WERI-Rb-1 (cell line): ENCODE results near the gene ABCB10.
"Not testable (repeated sequence)": the region's sequence is repeated elsewhere in the genome, so short reads cannot be mapped to it uniquely, and the experiment has no call there.

Experiments
- DNase-seq: peaks from one replicate; pipeline ENCODE4 v3.0.0-alpha.2; 2020
- H3K27ac ChIP-seq: fragments of 250-450 bp; sonication (Bioruptor Pico); 2 replicates; pipeline ENCODE4 v1.5.1; 2020; ENCODE audit warnings: mild to moderate bottlenecking, moderate library complexity
- H3K27me3 ChIP-seq: fragments of 250-450 bp; sonication (Bioruptor Pico); 2 replicates; pipeline ENCODE4 v1.5.1; 2021; ENCODE audit warnings: mild to moderate bottlenecking, low read depth, moderate library complexity; ENCODE audit not compliant: insufficient read depth, severe bottlenecking
- H3K36me3 ChIP-seq: fragments of 250-450 bp; sonication (Bioruptor Pico); 2 replicates; pipeline ENCODE4 v1.5.1; 2020; ENCODE audit warnings: mild to moderate bottlenecking, moderate library complexity
- H3K4me3 ChIP-seq: 2 replicates; pipeline ENCODE4 v1.5.1; 2011; ENCODE audit warnings: low read depth, mild to moderate bottlenecking, control low read depth, low read length
- H3K9me3 ChIP-seq: fragments of 250-450 bp; sonication (Bioruptor Pico); 2 replicates; pipeline ENCODE4 v1.5.1; 2021; ENCODE audit warnings: mild to moderate bottlenecking, moderate library complexity; ENCODE audit not compliant: severe bottlenecking
- TF ChIP-seq, protein P1 (sequence below): IDR thresholded peaks from 2 replicates; pipeline ENCODE4 v1.5.1; 2011; ENCODE audit warnings: low read depth, mild to moderate bottlenecking, control low read depth, inconsistent platforms, low read length

Gene ABCB10

DNA sequence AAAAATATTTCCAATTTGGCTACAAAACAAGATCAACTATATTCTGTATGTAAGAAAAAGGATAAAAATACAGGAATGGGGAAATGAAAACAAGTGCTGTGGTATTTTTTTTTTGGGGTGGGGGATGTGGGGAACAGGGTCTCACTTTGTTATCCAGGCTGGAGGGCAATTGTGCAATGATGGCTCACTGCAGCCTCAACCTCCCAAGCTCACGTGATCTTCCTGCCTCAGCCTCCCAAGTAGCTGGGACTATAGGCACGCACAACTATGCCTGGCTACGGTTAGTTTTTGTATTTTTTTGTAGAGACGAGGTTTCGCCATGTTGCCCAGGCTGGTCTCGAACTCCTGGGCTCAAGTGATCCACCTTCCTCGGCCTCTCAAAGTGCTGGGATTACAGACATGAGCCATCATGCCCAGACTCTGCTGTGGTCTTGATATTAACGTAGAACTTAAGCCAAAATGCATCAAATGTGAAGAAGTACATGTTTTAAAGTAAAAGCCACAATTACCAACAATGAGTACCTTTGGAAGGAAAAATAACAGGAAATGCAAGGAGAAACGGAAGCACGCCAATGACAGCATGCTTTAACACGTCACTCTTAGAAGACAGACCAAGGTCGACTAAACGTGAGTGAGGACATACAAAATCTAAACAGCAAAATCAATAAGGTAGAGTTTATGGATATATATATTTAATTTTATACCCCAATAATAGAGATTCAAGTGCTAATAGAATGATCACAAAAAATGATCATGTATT lies 8.8 kb upstream of the ABCB10 start:
- no peaks in the 10 kb centered on the region for H3K36me3 ChIP-seq

DNA sequence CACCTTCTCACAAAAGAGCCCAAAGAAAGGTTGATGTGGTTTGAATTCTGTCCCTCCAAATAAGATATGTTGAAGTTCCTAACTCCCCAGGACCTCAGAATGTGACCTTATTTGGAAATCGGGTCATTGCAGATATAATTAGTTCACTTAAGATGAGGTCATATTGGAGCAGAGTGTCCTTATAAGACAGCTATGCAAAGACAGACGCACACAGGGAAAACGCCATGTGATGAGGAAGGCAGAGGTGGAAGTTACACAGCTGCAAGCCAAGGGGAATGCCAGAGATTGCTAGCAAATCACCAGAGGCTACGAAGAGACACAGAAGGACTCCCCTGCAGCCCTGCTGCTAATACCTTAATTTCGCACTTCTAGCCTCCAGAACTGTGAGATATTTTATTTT lies 5.2 kb upstream of the ABCB10 start:
- TF ChIP-seq, protein P1, sequence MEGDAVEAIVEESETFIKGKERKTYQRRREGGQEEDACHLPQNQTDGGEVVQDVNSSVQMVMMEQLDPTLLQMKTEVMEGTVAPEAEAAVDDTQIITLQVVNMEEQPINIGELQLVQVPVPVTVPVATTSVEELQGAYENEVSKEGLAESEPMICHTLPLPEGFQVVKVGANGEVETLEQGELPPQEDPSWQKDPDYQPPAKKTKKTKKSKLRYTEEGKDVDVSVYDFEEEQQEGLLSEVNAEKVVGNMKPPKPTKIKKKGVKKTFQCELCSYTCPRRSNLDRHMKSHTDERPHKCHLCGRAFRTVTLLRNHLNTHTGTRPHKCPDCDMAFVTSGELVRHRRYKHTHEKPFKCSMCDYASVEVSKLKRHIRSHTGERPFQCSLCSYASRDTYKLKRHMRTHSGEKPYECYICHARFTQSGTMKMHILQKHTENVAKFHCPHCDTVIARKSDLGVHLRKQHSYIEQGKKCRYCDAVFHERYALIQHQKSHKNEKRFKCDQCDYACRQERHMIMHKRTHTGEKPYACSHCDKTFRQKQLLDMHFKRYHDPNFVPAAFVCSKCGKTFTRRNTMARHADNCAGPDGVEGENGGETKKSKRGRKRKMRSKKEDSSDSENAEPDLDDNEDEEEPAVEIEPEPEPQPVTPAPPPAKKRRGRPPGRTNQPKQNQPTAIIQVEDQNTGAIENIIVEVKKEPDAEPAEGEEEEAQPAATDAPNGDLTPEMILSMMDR: no peak
- no peak overlapping the region for H3K27ac ChIP-seq
- no peak for DNase-seq
- no peak overlapping the region for H3K4me3 ChIP-seq
- no peaks in the 10 kb centered on the region for H3K9me3 ChIP-seq
- H3K27me3 ChIP-seq: no peaks in the 10 kb centered on the region
- H3K36me3 ChIP-seq: no peaks in the 10 kb centered on the region

More for the DNA sequence above, 8.8 kb upstream of the ABCB10 start:
- Histone ChIP-seq H3K4me3 (no peak overlapping the region), H3K27ac (no peak overlapping the region), H3K9me3 (no peaks in the 10 kb centered on the region), H3K27me3 (no peaks in the 10 kb centered on the region)
- TF ChIP-seq, protein P1: no peak
- no peak for DNase-seq

DNA sequence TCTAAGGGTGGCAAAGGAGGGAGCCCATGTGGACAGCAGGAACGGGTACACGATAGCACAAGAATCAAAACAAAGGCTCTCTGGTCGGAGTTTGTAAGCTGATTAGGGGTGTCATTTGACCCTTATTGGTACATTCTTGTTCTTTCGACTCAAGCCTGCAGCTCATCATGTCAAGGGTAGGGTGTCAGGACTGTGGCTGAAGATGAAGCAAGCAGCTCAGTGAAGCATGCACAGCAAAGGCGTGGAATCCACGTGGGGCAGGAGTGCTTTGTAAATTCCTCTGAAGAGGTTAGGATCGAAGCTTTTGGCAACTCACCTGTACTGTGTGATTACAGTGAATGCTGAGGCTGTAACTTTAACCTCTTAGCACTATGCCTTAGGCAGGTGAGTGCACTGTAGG lies 4.7 kb upstream of the ABCB10 start:
- Histone ChIP-seq H3K27ac (no peak overlapping the region), H3K4me3 (no peak overlapping the region), H3K9me3 (no peaks in the 10 kb centered on the region), H3K36me3 (no peaks in the 10 kb centered on the region), H3K27me3 (no peaks in the 10 kb centered on the region)
- TF ChIP-seq, protein P1: no peak
- peak; percentile 16 for DNase-seq

DNA sequence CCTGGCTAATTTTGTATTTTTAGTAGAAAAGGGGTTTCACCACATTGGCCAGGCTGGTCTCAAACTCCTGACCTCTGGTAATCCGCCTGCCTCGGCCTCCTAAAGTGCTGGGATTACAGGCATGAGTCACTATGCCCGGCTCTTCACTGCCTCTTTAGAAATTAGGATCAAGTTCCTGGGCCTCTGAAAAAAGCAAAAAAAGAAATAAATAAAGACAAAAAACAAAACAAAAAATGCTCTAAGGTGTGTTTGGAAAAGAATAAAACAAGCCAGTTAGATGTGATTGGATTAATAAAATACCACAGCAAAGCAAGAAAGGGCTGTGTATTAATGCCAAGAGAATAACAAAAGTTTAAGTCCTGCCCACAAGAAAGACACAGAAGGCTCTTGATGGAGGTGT lies 4.2 kb upstream of the ABCB10 start:
- H3K27me3 ChIP-seq: no peaks in the 10 kb centered on the region
- H3K36me3 ChIP-seq: no peaks in the 10 kb centered on the region
- H3K27ac ChIP-seq: no peak overlapping the region
- TF ChIP-seq, protein P1: no peak
- H3K4me3 ChIP-seq: no peak overlapping the region
- DNase-seq: peak; percentile 8
- no peaks in the 10 kb centered on the region for H3K9me3 ChIP-seq

DNA sequence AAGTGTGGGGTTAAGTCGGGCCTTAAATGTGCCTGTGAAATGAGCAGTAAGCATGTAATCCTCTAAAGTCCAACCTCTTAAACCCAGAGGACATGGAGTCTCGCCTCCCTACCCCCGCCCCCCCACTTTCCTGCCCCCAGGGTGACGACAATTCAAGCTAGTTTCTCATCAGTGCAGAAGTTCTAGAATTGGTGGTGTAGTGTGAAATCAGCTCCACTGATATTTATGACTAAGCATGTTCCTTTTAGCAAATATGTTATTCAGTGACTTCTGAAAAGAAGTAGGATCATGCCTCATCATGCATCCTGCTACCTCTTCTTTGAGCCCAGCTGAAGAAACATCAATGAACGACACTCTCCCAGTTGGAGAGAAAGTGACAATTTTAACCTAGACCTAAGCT lies 2.6 kb upstream of the ABCB10 start:
- H3K9me3 ChIP-seq: no peaks in the 10 kb centered on the region
- no peak overlapping the region for H3K4me3 ChIP-seq
- DNase-seq: no peak
- TF ChIP-seq, protein P1: no peak
- no peak overlapping the region for H3K27ac ChIP-seq
- H3K27me3 ChIP-seq: no peaks in the 10 kb centered on the region
- no peaks in the 10 kb centered on the region for H3K36me3 ChIP-seq

DNA sequence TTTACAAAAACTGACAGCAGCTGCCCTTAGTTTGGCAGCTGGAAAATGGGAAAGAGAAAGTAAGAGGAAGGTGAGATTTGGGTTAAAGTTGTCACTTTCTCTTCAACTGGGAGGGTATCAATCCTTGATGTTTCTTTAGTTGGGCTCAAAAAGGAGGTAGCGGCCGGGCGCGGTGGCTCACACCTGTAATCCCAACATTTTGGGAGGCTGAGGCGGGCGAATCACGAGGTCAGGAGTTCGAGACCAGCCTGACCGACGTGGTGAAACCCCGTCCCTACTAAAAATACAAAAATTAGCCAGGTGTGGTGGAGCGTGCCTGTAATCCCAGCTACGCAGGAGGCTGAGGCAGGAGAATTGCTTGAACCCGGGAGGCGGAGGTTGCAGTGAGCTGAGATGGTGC lies 1.6 kb upstream of the ABCB10 start:
- not testable (repeated sequence) for H3K36me3 ChIP-seq, DNase-seq, H3K4me3 ChIP-seq

DNA sequence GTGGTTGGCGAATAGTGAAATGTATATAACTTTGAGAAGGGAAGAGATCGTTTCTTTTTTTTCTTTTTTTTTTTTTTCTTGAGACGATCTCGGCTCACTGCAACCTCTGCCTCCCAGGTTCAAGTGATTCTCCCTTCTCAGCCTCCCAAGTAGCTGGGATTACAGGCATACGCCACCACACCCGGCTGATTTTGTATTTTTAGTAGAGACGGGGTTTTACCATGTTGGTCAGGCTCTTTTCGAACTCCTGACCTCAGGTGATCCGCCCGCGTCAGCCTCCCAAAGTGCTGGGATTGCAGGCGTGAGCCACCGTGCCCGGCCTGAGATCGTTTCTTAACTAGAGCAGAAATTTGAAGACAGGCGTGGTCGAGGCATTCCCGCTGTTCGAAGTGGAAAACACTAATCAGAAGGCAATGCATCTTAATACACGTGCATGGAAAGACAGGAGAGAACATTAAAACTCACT lies 862 bp upstream of the ABCB10 start:
- H3K36me3 ChIP-seq, H3K9me3 ChIP-seq, DNase-seq, H3K27ac ChIP-seq, H3K27me3 ChIP-seq: not testable (repeated sequence)
- H3K4me3 ChIP-seq: peak overlapping the region; percentile 28

More for the DNA sequence above, 1.6 kb upstream of the ABCB10 start:
- not testable (repeated sequence) for H3K9me3 ChIP-seq, H3K27me3 ChIP-seq, H3K27ac ChIP-seq
